ENCODE measurements around the gene CFAP46. TPM values are rescaled to one million over a fixed set of nuclear protein-coding genes. Genes with fewer than 3 reads are reported as not detected.

CFAP46 gene
- total and polyA plus RNA-seq, 2 of the 8 experiments (the other 6 are each of a cell fraction or from before 2014, with no cell fraction given), result 2.6 to 4.8 TPM

GRCh38 chr10:132790470-132790869 is 151.9 kb downstream of the CFAP46 start:
- Histone ChIP-seq H3K23ac (ENCODE audit: insufficient read length) (no peak overlapping the region), H3K4me2 (ENCODE audit: insufficient read depth in 1 of 2, low read depth in 2 of 2, low read length in 2 of 2) (no peak overlapping the region), H4K91ac (replicated peaks; ENCODE audit: insufficient read length, low read length) (no peak overlapping the region), H3K36me3 (ENCODE audit: control insufficient read depth in 2 of 4, insufficient read depth in 4 of 4, low read length in 3 of 4) (peaks cover 0 to 18% (median 0%) of the 10 kb centered on the region in 4 experiments; a peak in 2 of 8 replicates), H4K5ac (ENCODE audit: insufficient read length, low read depth, low read length) (no peak overlapping the region), H2BK15ac (ENCODE audit: low read length) (no peak overlapping the region), H3K9ac (replicated peaks in 1 of 4; ENCODE audit: extremely low read depth in 1 of 4, low read depth in 3 of 4, low read length in 3 of 4) (no peak overlapping the region), H4K20me1 (replicated peaks in 1 of 2; ENCODE audit: control insufficient read depth in 1 of 2, insufficient read depth in 2 of 2, low read length in 2 of 2) (peaks cover 2 to 4% of the 10 kb centered on the region in 2 experiments), H3K4me1 (replicated peaks in 1 of 4; ENCODE audit: control insufficient read depth in 3 of 4, insufficient read depth in 4 of 4, low read length in 3 of 4) (peaks cover 0 to 9% (median 2%) of the 10 kb centered on the region in 4 experiments; a peak in 6 of 7 replicates), H3K14ac (ENCODE audit: insufficient read length) (no peak overlapping the region), H3K4ac (replicated peaks; ENCODE audit: insufficient read length, low read depth, low read length) (no peak overlapping the region), H2BK12ac (ENCODE audit: low read depth, low read length) (no peak overlapping the region), H3K27me3 (replicated peaks in 1 of 4; ENCODE audit: control insufficient read depth in 3 of 4, extremely low read depth in 1 of 4, insufficient read depth in 3 of 4, low read length in 3 of 4) (peaks cover 48 to 53% (median 53%) of the 10 kb centered on the region in 4 experiments), H4K8ac (ENCODE audit: extremely low read depth, insufficient read depth, low read length) (no peak overlapping the region), H3K18ac (ENCODE audit: extremely low read depth, low read length) (no peak overlapping the region), H2BK5ac (ENCODE audit: low read depth, low read length) (no peak overlapping the region), H3K4me3 (ENCODE audit: extremely low read depth in 1 of 4, insufficient read depth in 2 of 4, low read depth in 3 of 4, low read length in 4 of 4) (no peak overlapping the region), H2BK20ac (ENCODE audit: low read length) (no peak overlapping the region), H3K79me2 (ENCODE audit: control insufficient read depth in 1 of 2, insufficient read depth in 2 of 2, low read length in 2 of 2) (no peaks in the 10 kb centered on the region), H3K56ac (replicated peaks; ENCODE audit: insufficient read length, low read depth, low read length) (no peak overlapping the region), H3K23me2 (ENCODE audit: low read depth, low read length) (peaks cover 5% of the 10 kb centered on the region; the same call in 1 of the 2 replicates), H3K9me3 (ENCODE audit: insufficient read depth in 2 of 2, low read depth in 1 of 2, low read length in 1 of 2) (no peaks in the 10 kb centered on the region), H2AFZ (ENCODE audit: low read length) (no peak overlapping the region), H2BK120ac (replicated peaks; ENCODE audit: low read depth, low read length) (no peak overlapping the region), H2AK5ac (ENCODE audit: low read depth, low read length) (no peak overlapping the region), H3K27ac (ENCODE audit: low read depth, low read length) (no peak overlapping the region), H3K79me1 (ENCODE audit: low read depth, low read length) (no peaks in the 10 kb centered on the region)
- FAIRE-seq (no peak), DNase-seq (ENCODE audit: low read depth in 1 of 2, low spot score in 2 of 2) (no peak)
- POLR2A ChIA-PET (ENCODE audit: partially characterized antibody), result no interaction called here
- CTCF ChIA-PET (ENCODE audit: partially characterized antibody), result interaction anchor here (0.8 to 1.4 kb wide), 2 partner anchors 49 to 136 kb away, joined by 3 to 9 read pairs; no protein-coding TSS in a partner anchor
- 83% methylated on average over 7 of the region's 7 CpGs; no CpG with 5 or more reads in 1 of the 2 experiments for WGBS, 2 experiments (ENCODE audit: extremely low coverage in 1 of 2, insufficient coverage in 1 of 2, insufficient read length in 1 of 2, insufficient replicate concordance in 2 of 2, low coverage in 1 of 2, low lambda C conversion rate in 2 of 2, missing lambda C conversion rate in 1 of 2)
- TF ChIP-seq CHD2 (IDR thresholded peaks at IDR 0.05; ENCODE audit: low read length) (no peak), RAD21 (IDR thresholded peaks at IDR 0.05 in 1 of 2, conservative IDR thresholded peaks at IDR 0.05 in 1 of 2; ENCODE audit: low read depth in 2 of 2, low read length in 2 of 2) (no peak), TEAD4 (IDR thresholded peaks at IDR 0.05; ENCODE audit: low read depth, low read length) (no peak), BCL11A (IDR thresholded peaks at IDR 0.05; ENCODE audit: low read depth in 2 of 2, low read length in 2 of 2) (no peak), RBBP5 (IDR thresholded peaks at IDR 0.05; ENCODE audit: borderline replicate concordance, low read depth, low read length) (no peak), USF2 (IDR thresholded peaks at IDR 0.05; ENCODE audit: low read length) (no peak), RXRA (IDR thresholded peaks at IDR 0.05; ENCODE audit: insufficient read depth, low read depth, low read length) (no peak), TAF7 (optimal IDR thresholded peaks at IDR 0.05; ENCODE audit: borderline replicate concordance, low read depth, low read length) (no peak), TBP (IDR thresholded peaks at IDR 0.05; ENCODE audit: low read depth, low read length) (no peak), TAF1 (IDR thresholded peaks at IDR 0.05; ENCODE audit: low read depth, low read length) (no peak)
- TF ChIP-seq, protein P1, sequence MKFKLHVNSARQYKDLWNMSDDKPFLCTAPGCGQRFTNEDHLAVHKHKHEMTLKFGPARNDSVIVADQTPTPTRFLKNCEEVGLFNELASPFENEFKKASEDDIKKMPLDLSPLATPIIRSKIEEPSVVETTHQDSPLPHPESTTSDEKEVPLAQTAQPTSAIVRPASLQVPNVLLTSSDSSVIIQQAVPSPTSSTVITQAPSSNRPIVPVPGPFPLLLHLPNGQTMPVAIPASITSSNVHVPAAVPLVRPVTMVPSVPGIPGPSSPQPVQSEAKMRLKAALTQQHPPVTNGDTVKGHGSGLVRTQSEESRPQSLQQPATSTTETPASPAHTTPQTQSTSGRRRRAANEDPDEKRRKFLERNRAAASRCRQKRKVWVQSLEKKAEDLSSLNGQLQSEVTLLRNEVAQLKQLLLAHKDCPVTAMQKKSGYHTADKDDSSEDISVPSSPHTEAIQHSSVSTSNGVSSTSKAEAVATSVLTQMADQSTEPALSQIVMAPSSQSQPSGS (IDR thresholded peaks at IDR 0.05; ENCODE audit: low read length), result no peak
